ENCODE results near the gene ZNF570.

Gene ZNF570

GRCh38 chr19:37511821-37512220 is 42.7 kb downstream of the ZNF570 start:
- Mint-ChIP-seq H3K9me3 (peaks cover 29% of the 10 kb centered on the region), H3K36me3 (peaks cover 30% of the 10 kb centered on the region)

DNA sequence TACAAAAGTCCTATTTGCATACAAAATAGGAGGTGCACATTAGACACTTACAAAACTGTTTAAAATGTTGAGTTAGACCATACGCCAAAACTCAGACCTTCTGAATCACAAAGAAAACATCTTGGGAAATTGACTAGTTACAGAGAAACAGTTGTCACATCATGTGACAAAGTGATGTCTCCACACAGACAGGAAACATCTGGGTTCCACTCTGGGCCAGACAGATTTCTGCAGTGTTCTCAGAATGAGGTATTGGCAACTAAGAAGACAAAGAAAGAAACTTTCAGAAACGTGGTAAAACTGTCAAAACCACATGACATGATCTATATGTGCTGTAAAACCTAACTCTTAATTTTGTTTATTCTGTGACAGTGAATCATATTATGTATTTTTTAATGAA is 44.2 kb downstream of the ZNF570 start:
- no peak overlapping the region for H3K27ac Mint-ChIP-seq
- H3K9me3 Mint-ChIP-seq = peaks cover 33% of the 10 kb centered on the region
- no peak overlapping the region for H3K4me3 Mint-ChIP-seq
- no peaks in the 10 kb centered on the region for H3K4me1 Mint-ChIP-seq
- DNase-seq = no peak
- H3K27me3 Mint-ChIP-seq = no peaks in the 10 kb centered on the region
- CTCF ChIA-PET = no interaction called here
- peaks cover 28% of the 10 kb centered on the region for H3K36me3 Mint-ChIP-seq

More at GRCh38 chr19:37511821-37512220, 42.7 kb downstream of the ZNF570 start:
- H3K27me3 Mint-ChIP-seq = no peaks in the 10 kb centered on the region
- no peaks in the 10 kb centered on the region for H3K4me1 Mint-ChIP-seq
- DNase-seq = no peak
- no peak overlapping the region for H3K4me3 Mint-ChIP-seq
- no peak overlapping the region for H3K27ac Mint-ChIP-seq
- CTCF ChIA-PET = no interaction called here

GRCh38 chr19:37519890-37520289 is 50.7 kb downstream of the ZNF570 start:
- Mint-ChIP-seq H3K4me1 (no peaks in the 10 kb centered on the region), H3K9me3 (peaks cover 39% of the 10 kb centered on the region), H3K27me3 (no peaks in the 10 kb centered on the region), H3K36me3 (peaks cover 25% of the 10 kb centered on the region), H3K4me3 (no peak overlapping the region), H3K27ac (no peak overlapping the region)
- no peak for DNase-seq
- CTCF ChIA-PET = no interaction called here

DNA sequence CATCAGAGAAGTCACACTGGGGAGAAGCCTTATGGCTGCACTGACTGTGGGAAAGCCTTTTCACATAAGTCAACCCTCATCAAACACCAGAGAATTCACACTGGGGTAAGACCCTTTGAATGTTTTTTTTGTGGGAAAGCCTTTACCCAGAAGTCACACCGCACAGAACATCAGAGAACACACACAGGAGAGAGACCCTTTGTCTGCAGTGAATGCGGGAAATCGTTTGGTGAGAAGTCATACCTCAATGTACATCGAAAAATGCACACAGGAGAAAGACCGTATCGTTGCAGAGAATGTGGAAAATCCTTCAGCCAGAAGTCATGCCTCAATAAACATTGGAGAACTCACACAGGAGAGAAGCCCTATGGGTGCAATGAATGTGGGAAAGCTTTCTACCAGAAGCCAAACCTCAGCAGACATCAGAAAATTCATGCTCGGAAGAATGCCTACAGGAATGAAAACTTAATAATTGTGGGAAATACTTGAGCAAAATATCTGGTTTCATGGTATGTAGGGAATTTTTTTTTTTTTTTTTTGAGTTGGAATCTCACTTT is 68.3 kb downstream of the ZNF570 start:
- H3K9me3 Mint-ChIP-seq = peaks cover 48% of the 10 kb centered on the region
- no peaks in the 10 kb centered on the region for H3K4me1 Mint-ChIP-seq
- H3K36me3 Mint-ChIP-seq = peaks cover 43% of the 10 kb centered on the region
- H3K27me3 Mint-ChIP-seq = no peaks in the 10 kb centered on the region
- no peak overlapping the region for H3K27ac Mint-ChIP-seq
- CTCF ChIA-PET = no interaction called here
- H3K4me3 Mint-ChIP-seq = no peak overlapping the region
- no peak for DNase-seq
